Inferior parietal cortex (tissue), 1 donor: ENCODE data around the gene FOXC2.

Experiments
- DNase-seq: peaks from one replicate; pipeline ENCODE4 v3.0.0-alpha.2; 2016; ENCODE audit errors: extremely low spot score

FOXC2 gene

DNA sequence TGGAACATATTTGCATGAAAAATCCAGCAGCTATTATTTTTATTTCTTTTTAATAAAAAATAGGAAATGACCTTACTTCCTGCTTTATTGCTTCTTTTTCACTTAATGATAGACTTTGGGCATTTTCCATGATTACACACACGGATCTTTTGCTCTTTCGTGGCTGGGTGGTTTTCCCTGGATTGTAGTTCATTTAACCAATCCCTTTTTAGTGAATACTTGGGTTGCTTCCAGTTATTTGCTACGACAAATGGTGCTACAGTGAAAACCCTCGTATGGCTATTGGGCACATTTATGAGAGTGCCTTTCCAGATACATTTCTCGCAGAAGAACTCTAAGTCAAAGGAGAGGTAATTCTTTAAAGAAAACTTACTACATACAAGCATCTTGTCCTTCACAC lies 50.3 kb downstream of the FOXC2 start:
- DNase-seq, result no peak

- no peak for DNase-seq
Observed at GRCh38 chr16:86618431-86619238, 52.0 kb downstream of the FOXC2 start.
